ENCODE data around the gene ZCCHC12.
A peak's percentile ranks its signal among the peaks of the same experiment; 100 is the strongest.

ZCCHC12 gene

DNA sequence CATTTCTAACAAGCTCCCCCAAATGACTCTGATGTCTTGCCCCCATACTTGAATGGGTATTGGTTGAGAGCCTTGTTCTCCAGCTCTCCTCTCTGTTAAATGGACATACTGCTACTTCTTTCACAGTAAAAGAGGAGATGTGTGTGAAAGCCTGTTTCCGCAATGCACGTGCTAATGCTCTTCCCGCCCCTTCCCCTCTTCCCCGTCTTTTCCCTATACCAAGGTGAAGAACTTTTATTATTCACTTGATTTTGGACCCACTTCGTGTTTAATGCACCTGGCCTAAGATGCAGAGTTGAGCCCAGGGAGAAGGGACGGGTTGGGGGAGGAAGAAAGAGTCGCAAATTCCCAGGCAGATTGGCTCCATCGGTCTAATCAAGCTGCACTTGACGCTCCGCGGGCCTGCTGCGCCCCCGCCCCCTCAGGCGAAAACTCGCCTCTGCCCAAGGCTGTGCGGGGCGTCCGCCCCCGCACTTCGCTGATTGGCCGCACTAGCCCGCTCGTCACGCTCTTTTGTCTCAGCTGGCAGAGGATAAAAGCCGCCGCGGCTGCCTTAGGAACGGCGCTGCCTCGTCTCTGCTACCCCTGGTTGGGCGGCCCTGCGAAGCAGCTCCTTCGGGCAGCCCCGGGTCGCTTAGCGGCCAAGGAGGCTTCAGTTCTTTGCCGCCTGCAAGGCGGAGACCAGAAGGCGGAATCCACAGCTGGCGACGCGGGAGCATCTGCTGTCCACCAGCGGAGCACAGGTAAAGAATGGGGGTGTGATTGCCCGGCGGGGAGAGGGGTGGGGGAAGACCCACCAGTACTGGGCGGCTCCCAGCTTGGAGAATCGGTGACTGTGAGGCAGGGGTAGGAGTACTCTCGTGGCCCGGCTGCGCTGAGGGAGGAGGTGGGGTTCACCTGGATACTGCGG is at the start of gene ZCCHC12:
ZCCHC12 (plus strand) TSS at position 562 of the 910 bp plus-strand sequence. CDS start 1,421 bp downstream, outside the sequence.
- H3K27ac Mint-ChIP-seq: no peak within 1 kb of the TSS
- peak within 1 kb of the TSS; percentile 84 to 93 (median 87) for H3K4me3 Mint-ChIP-seq
- peaks cover 16% of the 10 kb centered on the region for H3K4me1 Mint-ChIP-seq
- peaks cover 17% of the 10 kb centered on the region for H3K9me3 Mint-ChIP-seq
- H3K27me3 Mint-ChIP-seq (ENCODE audit: low read depth): peaks cover 45% of the 10 kb centered on the region
- no peaks in the 10 kb centered on the region for H3K36me3 Mint-ChIP-seq (ENCODE audit: low read depth)
- no peak for TF ChIP-seq CTCF (IDR thresholded peaks at IDR 0.05; ENCODE audit: unreplicated experiment in 3 of 3)

GRCh38 chrX:118779581-118779980 is 44.0 kb upstream of the ZCCHC12 start:
- Mint-ChIP-seq H3K4me1 (peaks cover 5% of the 10 kb centered on the region), H3K27ac (no peak overlapping the region), H3K36me3 (ENCODE audit: low read depth) (peaks cover 16% of the 10 kb centered on the region), H3K4me3 (no peak overlapping the region), H3K27me3 (ENCODE audit: low read depth) (no peaks in the 10 kb centered on the region), H3K9me3 (peaks cover 2% of the 10 kb centered on the region)
- TF ChIP-seq CTCF (IDR thresholded peaks at IDR 0.05; ENCODE audit: unreplicated experiment in 3 of 3): no peak

DNA sequence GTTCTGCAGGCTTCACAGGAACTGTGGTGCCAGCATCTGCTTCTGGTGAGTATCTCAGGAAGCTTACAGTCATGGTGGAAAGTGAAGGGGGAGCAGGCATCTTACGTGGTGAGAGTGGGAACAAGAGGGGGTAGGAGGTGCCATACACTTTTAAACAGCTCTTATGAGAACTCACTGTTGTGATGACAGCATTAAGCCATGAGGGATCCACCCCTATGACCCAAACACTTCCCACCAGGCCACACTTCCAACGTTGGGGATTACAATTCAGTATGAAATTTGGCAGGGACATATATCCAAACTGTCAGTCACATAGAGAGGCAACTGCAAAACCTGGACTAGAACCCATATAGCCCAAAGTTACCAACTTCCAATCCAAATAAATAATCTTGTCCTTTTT is 43.1 kb upstream of the ZCCHC12 start:
- peaks cover 5% of the 10 kb centered on the region for H3K4me1 Mint-ChIP-seq
- no peak for TF ChIP-seq CTCF (IDR thresholded peaks at IDR 0.05; ENCODE audit: unreplicated experiment in 3 of 3)
- no peaks in the 10 kb centered on the region for H3K27me3 Mint-ChIP-seq (ENCODE audit: low read depth)
- H3K9me3 Mint-ChIP-seq: peaks cover 2% of the 10 kb centered on the region
- peak overlapping the region in 1 of 3 experiments; percentile 46 for H3K27ac Mint-ChIP-seq
- H3K4me3 Mint-ChIP-seq: no peak overlapping the region
- H3K36me3 Mint-ChIP-seq (ENCODE audit: low read depth): peaks cover 16% of the 10 kb centered on the region

- Mint-ChIP-seq H3K4me3 (no peak overlapping the region), H3K27me3 (ENCODE audit: low read depth) (no peaks in the 10 kb centered on the region), H3K36me3 (ENCODE audit: low read depth) (peaks cover 13% of the 10 kb centered on the region), H3K27ac (peak overlapping the region in 1 of 3 experiments; percentile 46), H3K4me1 (peaks cover 5% of the 10 kb centered on the region), H3K9me3 (peaks cover 2% of the 10 kb centered on the region)
- no peak for TF ChIP-seq CTCF (IDR thresholded peaks at IDR 0.05; ENCODE audit: unreplicated experiment in 3 of 3)
Measured at GRCh38 chrX:118780911-118781310, 42.7 kb upstream of the ZCCHC12 start.

DNA sequence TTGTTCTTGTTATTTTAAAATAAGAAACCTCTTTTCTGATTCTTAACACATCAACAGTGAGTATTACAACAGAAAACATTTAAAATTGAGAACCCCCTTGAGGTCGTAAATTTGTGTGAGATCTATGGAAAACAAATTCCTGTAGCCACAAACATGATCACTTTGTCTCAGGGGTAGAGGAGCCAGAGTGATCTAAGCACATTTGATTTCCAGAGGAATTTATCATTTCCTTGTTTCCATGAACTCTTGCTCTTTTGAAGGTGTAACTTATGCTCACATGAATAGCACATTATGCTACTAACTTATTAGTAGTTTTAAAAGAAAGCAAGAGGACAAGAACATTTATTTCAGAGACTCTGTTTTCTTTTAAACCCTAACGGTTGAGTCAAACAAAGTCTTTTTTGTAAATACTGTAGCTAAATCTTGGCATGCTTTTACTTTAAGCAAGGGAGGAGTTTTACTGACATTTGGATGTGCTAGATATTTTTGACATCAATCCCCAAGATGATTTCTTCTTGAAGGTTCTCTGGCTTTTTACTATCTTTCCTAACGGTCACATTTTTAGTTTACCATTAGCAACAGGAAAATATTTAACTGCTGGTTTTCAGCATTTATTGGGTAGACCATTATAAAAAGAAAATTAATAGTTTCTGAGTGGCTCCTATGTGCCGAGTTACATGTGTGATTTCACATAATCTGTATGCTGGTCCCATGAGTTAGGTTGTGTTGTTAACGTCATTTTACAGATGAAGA is 27.9 kb upstream of the ZCCHC12 start:
- Mint-ChIP-seq H3K9me3 (peaks cover 5% of the 10 kb centered on the region), H3K4me1 (peaks cover 12% of the 10 kb centered on the region), H3K4me3 (peak overlapping the region in 1 of 3 experiments; percentile 11), H3K36me3 (ENCODE audit: low read depth) (peaks cover 16% of the 10 kb centered on the region), H3K27ac (peak overlapping the region; percentile 53 to 92 (median 73)), H3K27me3 (ENCODE audit: low read depth) (no peaks in the 10 kb centered on the region)
- TF ChIP-seq CTCF (IDR thresholded peaks at IDR 0.05; ENCODE audit: unreplicated experiment in 3 of 3): no peak

Data from nephron (organoid).